Progenitor cell of endocrine pancreas (in vitro differentiated cells): ENCODE results near the gene KNTC1. TPM values are rescaled to one million over a fixed set of nuclear protein-coding genes. Genes with fewer than 3 reads are reported as not detected.
"Not testable (repeated sequence)": the region's sequence is repeated elsewhere in the genome, so short reads cannot be mapped to it uniquely, and the experiment has no call there.

Experiments
- DNase-seq: peaks from one replicate; pipeline ENCODE4 v3.0.0; 2021; ENCODE audit warnings: low spot score; ENCODE audit not compliant: unreplicated experiment
- H3K27ac Mint-ChIP-seq: 2 replicates; pipeline ENCODE4 v1.8.0; 2021; ENCODE audit warnings: mild to moderate bottlenecking, moderate library complexity, mixed read lengths
- H3K27me3 Mint-ChIP-seq: 2 replicates; pipeline ENCODE4 v1.8.0; 2021; ENCODE audit warnings: mixed read lengths
- H3K36me3 Mint-ChIP-seq: 2 replicates; pipeline ENCODE4 v1.8.0; 2022; ENCODE audit warnings: mixed read lengths; ENCODE audit not compliant: insufficient read depth
- H3K4me1 Mint-ChIP-seq: 2 replicates; pipeline ENCODE4 v1.8.0; 2021; ENCODE audit warnings: low read depth, mixed read lengths
- H3K4me3 Mint-ChIP-seq: 2 replicates; pipeline ENCODE4 v1.8.0; 2021; ENCODE audit warnings: low read depth, mild to moderate bottlenecking, moderate library complexity, mixed read lengths
- H3K9me3 Mint-ChIP-seq: 2 replicates; pipeline ENCODE4 v1.8.0; 2021; ENCODE audit warnings: low read depth, mixed read lengths
- total RNA-seq: library from RNA; stranded (reverse); gene quantifications from 2 replicates; pipeline ENCODE4 v1.2.1, GENCODE V29; 2021
- TF ChIP-seq, protein P1 (sequence below): fragments of 200-600 bp; sonication (generic); IDR thresholded peaks from one replicate; pipeline ENCODE4 v1.5.0; 2021; ENCODE audit warnings: antibody characterized with exemption, mild to moderate bottlenecking; ENCODE audit not compliant: unreplicated experiment

KNTC1 gene
- total RNA-seq, 1 donor from 2014 or later, result 65.4 TPM

DNA sequence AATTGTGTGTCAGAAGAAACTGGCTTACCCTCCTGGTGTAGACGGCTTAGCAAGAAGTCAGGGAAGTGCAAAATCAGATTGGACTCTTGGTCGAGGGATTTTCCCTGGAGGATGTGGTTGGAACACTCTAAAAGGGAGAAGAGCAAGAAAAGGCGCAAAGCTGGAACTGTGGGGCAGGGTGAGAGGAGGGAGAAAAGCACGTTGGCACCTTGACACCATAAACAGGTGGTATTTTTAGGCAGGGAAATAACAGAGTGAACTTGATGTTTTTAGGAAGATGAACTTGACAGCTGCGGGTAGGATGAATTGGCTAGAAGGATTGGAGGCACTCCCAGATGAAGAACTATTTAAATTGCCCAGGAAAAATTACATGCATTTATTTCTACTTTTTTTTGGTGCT lies 108.4 kb downstream of the KNTC1 start:
- no peaks in the 10 kb centered on the region for H3K9me3 Mint-ChIP-seq
- no peak overlapping the region for H3K4me3 Mint-ChIP-seq
- peaks cover 3% of the 10 kb centered on the region for H3K36me3 Mint-ChIP-seq
- peak overlapping the region; percentile 58 for H3K27ac Mint-ChIP-seq
- H3K4me1 Mint-ChIP-seq, result peaks cover 2% of the 10 kb centered on the region
- no peaks in the 10 kb centered on the region for H3K27me3 Mint-ChIP-seq
- DNase-seq, result no peak
- TF ChIP-seq, protein P1, sequence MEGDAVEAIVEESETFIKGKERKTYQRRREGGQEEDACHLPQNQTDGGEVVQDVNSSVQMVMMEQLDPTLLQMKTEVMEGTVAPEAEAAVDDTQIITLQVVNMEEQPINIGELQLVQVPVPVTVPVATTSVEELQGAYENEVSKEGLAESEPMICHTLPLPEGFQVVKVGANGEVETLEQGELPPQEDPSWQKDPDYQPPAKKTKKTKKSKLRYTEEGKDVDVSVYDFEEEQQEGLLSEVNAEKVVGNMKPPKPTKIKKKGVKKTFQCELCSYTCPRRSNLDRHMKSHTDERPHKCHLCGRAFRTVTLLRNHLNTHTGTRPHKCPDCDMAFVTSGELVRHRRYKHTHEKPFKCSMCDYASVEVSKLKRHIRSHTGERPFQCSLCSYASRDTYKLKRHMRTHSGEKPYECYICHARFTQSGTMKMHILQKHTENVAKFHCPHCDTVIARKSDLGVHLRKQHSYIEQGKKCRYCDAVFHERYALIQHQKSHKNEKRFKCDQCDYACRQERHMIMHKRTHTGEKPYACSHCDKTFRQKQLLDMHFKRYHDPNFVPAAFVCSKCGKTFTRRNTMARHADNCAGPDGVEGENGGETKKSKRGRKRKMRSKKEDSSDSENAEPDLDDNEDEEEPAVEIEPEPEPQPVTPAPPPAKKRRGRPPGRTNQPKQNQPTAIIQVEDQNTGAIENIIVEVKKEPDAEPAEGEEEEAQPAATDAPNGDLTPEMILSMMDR, result no peak

DNA sequence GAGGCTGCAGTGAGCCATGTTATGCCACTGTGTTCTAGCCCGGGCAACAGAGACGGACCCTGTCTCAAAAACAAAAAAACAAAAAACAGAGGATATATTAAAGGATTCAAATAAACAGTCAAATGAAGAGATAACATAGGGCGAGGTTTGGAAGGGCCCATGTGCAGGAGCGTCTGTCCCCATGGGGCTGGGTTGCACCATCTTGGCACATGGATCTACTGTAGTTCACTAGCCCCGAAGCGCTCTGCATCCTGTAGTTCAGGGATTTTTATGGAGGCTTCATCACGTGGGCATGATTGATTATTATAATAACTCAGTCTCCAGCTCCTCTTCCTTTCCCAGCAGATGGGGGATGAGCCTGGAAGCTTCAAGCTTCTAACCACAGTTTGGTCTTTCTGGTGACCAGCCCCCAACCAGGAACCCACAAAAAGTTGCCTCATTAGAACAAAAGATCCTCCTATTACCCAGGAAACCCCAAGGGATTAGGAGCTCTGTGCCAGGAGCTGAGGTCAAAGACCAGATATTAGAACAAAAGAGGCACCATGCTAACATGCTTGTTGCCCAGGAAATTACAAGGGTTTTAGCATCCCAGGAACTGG lies 116.3 kb downstream of the KNTC1 start:
- Mint-ChIP-seq H3K27me3 (no peaks in the 10 kb centered on the region), H3K4me3 (no peak overlapping the region), H3K9me3 (no peaks in the 10 kb centered on the region), H3K36me3 (no peaks in the 10 kb centered on the region), H3K4me1 (no peaks in the 10 kb centered on the region), H3K27ac (no peak overlapping the region)
- no peak for DNase-seq
- TF ChIP-seq, protein P1, result no peak

DNA sequence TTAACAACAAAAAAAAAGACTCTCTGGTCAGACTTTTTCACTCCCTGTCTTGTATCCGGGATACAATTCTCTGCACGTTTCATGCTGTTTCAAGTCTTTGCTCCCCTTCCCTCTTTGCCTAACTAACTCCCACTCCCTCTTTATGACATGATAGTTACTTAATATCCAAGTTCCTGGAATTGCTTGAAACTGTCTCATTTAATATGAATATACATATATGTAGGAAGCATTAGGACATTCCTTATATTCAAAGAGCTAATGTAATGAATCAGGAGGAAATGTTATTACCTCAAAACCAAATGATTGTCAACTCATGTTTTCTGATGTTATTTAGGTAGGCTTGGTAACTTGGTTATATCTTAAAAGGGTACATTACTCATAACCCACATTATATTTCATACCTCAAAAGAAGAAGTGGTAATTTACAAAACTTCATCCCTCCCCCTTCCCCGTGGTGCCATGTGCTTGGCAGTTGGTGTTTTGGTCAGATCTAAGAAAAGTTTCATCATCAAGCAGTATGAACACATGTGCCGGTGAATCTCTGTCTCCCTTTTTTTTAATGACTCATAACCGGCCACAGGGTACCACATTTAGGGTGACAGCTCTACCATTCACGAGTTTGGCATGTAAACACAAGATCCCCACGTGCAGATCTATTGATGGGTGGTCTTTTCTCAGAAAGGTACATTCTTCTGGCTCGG lies 119.6 kb downstream of the KNTC1 start:
- Mint-ChIP-seq H3K27ac (no peak overlapping the region), H3K4me1 (no peaks in the 10 kb centered on the region), H3K4me3 (no peak overlapping the region), H3K36me3 (no peaks in the 10 kb centered on the region), H3K9me3 (no peaks in the 10 kb centered on the region), H3K27me3 (no peaks in the 10 kb centered on the region)
- TF ChIP-seq, protein P1, result no peak
- DNase-seq, result no peak

DNA sequence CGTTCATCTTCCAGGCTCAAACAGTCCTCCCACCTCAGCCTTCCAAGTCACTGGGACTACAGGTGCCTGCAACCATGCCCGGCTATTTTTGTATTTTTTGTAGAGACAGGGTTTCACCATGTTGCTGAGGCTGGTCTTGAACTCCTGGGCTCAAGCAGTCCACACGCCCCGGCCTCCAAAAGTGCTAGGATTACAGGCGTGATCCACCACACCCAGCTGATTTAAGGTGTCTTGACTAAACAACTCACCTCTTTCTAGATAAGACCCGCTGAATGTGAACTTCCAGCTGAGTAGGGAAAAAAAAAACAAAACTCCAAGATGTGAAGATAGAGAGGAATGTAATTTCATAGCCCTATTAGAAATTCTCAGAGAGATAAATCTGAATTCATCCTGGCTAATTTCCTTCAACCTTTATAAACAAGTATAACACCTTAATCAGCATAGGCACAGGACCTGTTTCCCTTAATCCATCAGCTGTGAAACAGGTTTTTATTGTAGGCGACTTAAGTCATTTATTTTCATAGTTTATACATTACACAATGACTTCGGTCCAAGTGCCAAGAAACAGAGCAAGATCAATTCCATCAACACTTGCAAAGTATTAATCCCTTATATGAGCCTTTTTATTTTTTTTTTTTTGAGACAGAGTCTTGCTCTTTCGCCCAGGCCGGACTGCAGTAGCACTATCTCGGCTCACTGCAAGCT lies 124.6 kb downstream of the KNTC1 start:
- H3K36me3 Mint-ChIP-seq, result no peaks in the 10 kb centered on the region
- no peak for DNase-seq
- no peaks in the 10 kb centered on the region for H3K27me3 Mint-ChIP-seq
- H3K4me1 Mint-ChIP-seq, result no peaks in the 10 kb centered on the region
- TF ChIP-seq, protein P1, result no peak
- H3K27ac Mint-ChIP-seq, result peak overlapping the region; percentile 41
- H3K4me3 Mint-ChIP-seq, result no peak overlapping the region
- no peaks in the 10 kb centered on the region for H3K9me3 Mint-ChIP-seq

DNA sequence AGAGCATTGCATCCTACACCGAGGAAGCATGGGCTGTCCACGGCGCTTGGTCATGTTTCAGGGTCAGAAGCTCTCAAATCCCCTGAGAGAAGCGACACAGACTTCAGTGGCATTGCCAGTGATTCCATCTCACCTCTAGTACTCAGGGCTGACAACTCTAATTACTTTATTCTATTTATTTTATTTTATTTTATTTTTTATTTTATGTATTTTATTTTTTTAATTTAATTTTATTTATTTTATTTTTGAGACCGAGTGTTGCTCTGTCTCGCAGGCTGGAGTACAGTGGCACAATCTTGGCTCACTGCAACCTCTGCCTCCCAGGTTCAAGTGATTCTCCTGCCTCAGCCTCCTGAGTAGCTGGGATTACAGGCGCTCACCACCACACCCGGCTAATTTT lies 126.2 kb downstream of the KNTC1 start:
- H3K36me3 Mint-ChIP-seq, H3K27me3 Mint-ChIP-seq, H3K27ac Mint-ChIP-seq, H3K4me3 Mint-ChIP-seq, H3K9me3 Mint-ChIP-seq, H3K4me1 Mint-ChIP-seq, DNase-seq: not testable (repeated sequence)
